GM19023 (cell line): Measurements from ENCODE around the gene GRAP2.

Source experiments
- ATAC-seq: cut with Tn5 transposase; IDR thresholded peaks from one replicate; pipeline ENCODE4 v1.9.1; 2021; ENCODE audit warnings: mild to moderate bottlenecking, moderate library complexity; ENCODE audit not compliant: unreplicated experiment

Gene GRAP2

DNA sequence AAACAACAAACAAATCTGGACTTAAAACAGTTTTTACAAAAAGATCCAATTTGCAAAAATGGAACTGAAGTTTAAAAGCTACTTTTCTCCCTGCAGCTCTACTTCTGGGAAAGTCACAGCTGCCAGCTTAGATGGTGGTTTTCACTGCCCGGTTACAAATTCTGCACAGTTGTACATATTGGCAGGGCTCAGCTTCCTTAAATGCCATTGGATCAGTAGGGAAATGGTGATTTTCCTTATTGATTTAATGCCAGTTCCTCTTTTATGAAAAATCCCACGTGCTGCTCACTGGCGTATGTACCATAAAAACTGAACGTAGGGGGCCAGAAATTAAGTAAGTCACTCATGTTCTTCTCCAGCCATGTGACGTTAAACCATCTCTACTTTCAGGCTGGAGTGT is 22.8 kb downstream of the GRAP2 start:
- no peak for ATAC-seq

DNA sequence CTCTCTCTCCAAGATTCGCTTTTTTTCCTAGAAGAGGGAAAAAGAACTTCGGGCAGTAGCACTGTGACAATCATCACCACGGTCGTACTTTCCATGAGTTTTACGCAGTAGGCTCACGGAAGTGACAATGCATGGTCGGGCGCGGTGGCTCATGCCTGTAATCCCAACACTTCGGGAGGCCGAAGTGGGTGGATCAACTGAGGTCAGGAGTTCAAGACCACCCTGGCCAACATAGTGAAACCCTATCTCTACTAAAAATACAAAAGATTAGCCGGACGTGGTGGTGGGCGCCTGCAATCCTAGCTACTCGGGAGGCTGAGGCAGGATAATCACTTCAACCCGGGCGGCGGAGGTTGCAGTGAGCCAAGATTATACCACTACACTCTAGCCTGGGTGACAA is 23.4 kb downstream of the GRAP2 start:
- ATAC-seq = no peak

DNA sequence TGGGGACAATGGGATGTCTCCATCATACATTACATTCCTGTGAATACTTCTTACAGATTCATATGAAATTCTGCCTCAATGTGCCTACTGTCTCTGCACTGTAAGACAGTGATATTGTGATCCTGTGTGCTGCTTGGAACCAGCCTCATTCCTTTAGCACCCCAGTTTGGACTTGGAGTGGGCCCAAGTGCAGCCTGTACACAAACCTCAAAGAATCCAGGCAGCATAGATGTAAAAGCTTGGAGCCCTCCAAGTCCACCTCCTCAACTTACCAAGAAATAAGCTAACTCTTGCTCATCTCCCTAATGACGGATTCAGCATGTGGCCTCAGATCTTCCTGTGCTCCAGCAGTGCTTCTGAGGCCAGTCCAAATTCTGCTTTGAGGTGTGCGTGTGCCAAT is 24.4 kb downstream of the GRAP2 start:
- ATAC-seq = no peak

DNA sequence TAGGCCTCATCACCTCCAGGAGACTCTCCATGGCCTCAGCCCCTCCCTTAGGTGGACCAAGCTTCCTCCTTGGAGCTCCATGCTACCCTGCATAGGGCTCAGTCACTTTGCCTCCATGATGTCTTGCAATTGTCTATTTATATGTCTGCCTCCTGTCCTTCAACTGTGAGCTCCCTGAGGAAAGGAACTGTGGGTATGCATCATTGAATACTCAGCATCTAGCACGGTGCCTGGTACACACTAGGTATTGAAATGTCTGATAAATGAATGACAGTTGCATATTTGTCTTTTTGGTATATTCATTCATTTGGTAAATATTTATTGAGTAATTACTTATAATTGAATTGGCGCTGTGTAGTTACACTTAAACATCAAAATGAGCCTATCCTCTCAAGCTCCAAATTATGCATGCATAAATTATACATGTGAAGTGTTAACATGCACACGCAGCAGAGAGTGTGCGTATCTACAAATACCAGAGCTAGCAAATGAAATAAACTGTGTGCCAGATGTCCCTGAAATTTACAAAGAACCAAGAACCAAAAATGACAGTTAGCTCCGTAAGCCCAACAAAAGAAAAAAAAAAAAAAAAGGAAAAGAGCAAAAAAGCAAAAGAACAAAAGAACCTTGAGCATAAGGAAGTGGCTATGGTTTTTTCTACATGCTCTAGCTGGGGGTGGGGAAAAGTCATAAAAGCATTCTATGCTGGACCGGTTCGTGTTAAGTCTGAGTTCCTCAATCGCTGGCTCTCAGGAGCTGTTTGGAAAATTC is 25.2 kb downstream of the GRAP2 start:
- ATAC-seq = no peak

DNA sequence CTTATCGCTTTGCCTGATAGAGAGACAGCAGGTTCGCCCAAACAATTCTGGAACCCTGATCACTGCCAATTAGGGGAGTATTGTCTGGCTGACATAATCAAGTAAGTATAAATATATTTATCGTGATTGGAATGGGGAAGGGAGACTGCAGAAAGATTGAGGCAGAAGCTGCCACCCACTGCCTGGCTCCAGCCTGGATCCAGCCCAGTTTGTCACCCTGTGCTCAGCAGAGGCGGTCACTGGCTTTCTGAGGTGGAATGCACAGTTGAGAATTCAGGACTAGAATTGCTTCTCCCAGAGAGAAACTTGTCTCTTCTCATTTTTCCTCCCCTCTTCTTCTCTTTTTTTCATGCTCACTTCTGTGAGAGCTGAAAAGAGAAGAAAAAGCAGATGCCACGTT is 25.9 kb downstream of the GRAP2 start:
- no peak for ATAC-seq

DNA sequence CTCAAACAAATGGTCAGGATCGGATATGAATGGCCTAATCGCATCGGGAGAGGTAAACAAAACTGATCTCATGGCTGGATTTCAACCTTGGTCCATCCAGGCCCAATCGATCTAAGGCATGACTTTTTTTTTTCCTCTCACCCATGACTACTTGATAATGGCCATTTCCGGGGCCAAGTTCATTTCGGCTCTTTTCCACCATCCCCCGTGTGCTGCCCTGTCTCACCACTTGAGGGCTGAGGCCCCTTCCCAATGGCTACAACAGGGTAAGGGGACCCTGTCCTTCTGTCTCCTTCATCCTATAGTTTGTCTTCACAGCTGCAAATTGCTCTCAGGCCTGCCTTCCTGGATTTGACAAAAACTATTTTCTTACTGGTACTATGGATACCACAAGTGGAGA is 26.7 kb downstream of the GRAP2 start:
- ATAC-seq = no peak

DNA sequence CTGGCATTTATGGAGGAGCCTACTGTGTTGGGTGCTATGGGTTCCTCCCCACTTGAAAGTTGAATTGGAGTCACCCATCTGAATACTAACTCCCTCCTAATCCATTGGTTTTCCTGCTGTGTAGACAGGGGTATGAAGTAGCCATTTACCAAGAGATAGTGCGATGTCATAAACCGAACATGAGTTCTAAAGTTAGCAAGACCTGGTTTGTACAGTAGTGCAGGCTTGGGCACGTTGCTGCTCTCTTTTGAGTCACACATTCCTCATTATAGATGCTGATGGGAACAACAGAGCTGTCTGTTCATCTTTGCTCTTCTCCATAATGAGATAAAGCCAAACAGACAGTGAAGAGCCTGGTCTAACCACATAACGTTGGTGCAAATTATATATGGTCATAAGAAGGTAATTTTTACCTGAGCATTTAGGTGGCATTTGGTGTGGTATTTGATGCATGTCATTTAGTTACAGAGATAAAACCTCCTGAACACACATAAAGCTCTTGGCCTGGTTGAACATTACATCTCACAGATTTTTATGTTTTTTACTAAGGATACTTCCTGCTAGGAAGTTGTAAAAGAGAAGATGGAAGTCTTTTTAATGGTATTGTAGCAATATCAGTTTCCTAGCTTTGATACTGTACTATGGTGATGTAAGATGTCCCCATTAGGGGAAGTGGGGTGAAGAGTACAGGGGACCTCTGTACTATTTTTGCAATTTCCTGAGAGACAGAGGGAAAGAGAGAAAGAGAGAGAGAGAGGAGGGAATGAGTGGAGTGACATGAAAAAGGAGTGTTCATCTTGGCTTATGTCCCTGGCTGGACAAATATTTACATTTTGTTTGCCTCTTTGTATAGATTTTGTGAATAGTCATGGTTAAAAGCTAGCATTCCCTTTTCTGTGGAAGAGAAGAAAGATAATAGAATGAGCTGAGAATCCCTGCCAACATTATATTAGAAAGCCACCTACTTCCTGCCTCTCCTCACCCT is 27.9 kb downstream of the GRAP2 start:
- no peak for ATAC-seq

DNA sequence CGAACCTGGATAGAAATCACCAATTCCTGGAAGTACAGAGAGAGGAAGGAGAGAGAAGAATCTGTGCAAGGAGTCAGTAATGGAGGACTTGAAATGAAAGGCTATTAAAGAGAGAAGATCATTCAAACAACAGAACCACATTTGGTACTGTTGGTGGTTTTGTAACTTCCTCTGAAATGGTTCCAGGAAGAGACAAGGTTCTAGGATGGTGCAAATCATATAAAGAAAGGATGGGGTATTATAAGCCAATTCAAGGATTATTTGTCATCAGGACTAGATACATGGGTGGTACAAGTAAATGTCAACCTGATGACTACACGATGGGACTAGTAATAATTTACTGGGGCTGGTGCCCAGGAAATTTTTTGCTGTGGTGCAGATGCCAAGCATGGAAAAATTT is 30.4 kb downstream of the GRAP2 start:
- no peak for ATAC-seq

DNA sequence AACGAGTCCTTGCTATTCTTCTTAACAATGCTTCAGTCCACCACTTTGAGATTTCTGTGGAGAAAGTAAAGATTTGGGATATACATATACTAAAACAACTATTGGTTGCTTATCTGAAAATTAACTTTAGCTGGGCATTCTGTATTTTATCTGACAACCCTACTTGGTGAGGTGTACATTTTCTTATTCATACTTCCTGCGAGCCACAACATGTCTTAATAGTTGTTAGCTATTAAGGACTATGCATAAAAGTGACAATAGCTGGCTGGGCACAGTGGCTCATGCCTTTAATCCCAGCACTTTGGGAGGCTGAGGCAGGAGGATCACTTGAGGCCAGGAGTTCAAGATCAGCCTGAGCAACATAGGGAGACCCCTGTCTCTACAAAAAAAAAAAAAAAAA is 31.3 kb downstream of the GRAP2 start:
- no peak for ATAC-seq

DNA sequence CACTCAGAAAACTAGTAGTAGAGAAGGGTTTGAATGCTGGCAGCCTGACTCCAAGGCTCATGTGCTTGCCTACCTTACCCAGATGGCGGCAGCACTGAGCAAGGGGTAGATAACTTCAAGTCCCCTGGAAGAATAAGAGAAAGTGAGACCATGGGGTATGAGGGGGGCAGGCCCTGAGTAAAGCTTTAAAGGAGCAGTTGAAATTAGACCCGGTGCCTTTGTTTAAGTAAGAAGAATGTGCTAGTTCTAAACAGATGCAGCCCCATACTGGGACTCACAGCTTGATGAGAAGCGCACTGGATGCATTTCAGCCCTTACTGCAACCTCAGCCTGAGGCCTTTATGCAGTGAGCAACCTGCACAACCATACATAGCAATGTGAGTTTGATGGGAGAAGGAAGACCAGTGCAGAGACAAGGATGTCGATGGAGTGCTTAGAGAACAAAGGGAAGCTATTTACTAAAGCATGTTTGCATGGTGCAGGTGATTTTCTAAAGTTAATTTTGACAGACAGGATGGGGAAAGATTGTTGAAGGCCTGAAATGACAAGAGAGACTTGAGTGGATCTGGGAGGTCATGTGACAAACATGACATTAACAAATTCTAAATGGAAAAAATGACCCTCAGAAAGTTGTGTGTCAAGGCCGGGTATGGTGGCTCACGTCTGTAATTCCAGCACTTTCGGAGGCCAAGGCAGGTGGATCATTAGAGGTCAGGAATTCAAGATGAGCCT is 32.2 kb downstream of the GRAP2 start:
- no peak for ATAC-seq

DNA sequence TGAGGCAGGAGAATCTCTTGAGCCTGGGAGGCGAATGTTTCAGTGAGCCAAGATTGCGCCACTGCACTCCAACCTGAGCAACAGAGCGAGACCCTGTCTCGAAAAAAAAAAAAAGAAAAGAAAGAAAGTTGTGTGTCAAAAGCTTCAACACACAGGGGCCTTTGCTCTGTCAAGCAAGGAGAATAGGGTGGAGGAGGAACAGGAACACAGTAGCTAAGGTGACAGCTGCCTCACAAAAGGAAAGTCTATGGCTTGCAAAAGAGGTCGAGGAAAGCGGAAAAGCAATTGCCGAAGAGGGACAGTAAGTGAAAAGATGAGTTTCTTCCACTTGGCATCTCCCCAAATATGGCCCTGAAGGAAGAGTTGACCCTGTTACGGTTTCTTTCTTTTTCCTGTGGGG is 32.9 kb downstream of the GRAP2 start:
- ATAC-seq = no peak

DNA sequence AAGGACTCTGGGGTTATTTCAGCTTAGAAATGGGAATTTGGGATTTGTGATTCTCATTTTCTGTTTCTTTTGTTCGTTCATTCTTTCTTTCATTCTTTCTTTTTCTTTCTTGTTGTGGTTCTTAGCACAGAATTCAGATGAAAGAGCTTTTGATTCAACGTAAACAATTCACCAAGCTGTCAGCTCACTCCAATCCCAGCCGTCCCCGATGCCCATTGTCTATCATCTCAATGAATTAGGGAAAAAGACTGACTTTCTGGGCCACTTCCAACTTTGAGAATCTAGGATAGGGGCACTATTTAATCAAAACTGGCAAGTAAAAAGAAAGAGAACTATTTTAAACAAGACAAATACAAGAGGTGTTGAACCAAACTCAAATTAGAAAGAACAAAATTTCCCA is 34.2 kb downstream of the GRAP2 start:
- no peak for ATAC-seq

DNA sequence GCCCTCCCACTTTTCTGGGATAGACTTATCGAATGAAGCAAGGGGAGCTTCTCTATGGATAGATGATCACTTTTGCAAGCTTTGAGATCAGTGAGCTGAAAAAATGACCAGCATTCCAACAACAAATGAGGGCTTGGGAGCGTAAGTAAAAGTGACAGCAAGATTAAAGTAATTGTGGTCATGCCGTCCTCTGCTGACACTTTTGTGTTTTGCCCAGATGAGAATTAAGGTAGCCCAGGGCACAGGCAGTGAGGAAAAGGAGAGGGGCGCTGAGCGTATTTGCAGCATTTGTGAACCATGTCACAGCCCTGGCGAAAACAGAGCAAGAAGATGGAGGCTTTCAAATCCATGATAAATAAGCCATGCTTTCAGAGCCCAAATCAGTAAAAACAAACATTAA is 34.7 kb downstream of the GRAP2 start:
- ATAC-seq = no peak

DNA sequence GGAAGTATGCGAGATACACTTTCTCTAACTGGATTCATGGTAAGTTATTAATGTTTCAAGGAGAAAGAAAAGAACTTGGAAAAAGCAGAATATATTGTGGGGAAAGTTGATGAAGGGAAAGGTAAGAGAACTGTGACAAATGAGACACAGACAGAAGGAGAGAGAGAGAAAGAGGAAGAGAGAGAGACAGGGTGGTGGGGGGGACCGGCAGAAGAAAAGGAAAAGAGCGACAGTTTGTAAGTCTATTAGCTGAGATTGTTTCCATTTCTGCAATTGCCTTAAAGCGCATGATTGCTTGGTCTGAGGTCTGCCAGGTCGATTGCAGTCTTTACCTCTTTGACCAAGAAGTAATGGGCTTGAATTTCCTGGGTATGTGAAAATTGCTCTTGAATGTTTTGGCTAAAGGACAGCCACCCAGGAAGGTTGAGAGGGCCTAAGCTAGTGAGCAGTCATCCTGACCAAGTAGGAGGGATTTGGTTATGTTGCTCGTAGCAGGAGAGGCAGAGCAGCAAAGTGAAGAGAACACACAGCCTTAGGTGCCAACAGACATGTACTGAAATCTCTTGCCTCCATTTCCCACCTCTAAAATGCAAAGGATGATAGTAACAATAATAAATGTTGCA is 35.8 kb downstream of the GRAP2 start:
- ATAC-seq = no peak

DNA sequence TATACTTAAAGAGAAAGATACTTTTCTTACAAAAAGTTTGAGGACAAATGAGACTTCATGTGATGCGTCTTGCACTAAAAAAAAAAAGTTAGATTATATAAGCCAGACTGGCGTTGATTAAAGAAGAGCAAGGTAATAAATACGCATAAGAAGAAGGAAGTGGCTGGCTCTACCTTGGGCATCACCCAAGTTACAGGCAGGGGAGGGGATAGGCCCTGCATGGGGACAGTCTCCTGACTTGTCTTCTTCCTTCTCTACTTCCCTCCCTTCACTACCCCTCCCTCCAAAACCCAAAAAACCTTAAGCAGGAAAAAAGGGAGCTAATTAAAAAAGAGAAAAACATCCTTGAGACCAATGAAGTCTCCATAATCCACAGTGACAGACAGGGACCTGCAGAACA is 37.0 kb downstream of the GRAP2 start:
- ATAC-seq = no peak

DNA sequence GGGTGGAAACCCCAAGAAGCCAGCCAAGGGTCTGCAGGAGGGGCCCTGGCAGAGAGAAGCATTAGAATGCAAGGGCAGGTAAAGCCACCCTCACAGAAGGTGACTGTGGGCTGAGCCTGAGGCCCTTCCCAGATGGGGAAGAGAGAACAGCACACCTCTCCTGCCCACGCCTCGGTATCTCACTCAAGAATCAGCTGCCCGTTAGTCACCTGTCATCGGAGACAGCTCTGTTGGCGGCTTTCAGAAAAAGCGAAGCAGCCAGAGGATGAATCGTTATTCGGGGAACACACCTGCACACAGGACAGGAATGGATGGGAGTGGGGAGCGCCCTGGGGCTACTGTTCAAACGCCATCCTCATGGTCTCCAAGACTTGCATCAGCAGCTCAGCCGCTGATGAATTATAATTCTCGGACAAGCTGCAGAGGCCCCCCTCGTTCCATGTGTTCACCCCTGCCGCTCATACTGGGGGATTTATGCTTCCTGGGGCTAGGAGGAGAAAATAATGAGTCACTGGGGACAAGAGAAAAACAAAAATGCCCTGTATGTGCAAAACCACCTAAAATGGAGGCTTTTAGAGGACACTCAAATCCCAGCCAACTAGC is 37.7 kb downstream of the GRAP2 start:
- no peak for ATAC-seq

DNA sequence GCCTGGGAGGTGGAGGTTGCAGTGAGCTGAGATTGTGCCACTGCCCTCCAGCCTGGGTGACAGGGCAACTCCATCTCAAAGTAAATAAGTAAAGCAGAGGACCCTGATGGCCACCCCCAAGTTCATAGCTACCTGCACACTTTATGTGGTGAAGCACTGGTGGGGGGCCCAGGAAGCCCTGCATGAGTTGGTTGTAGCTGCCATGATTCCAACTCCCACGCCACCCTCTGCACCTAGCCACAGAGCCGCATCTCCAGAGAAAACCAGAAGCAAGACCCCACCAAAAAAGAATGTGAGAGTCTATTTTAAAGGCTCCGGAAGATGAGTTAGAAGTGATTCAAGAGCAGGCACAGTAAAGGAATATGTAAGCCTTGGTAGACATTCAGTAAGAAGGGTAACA is 38.9 kb downstream of the GRAP2 start:
- ATAC-seq = no peak

DNA sequence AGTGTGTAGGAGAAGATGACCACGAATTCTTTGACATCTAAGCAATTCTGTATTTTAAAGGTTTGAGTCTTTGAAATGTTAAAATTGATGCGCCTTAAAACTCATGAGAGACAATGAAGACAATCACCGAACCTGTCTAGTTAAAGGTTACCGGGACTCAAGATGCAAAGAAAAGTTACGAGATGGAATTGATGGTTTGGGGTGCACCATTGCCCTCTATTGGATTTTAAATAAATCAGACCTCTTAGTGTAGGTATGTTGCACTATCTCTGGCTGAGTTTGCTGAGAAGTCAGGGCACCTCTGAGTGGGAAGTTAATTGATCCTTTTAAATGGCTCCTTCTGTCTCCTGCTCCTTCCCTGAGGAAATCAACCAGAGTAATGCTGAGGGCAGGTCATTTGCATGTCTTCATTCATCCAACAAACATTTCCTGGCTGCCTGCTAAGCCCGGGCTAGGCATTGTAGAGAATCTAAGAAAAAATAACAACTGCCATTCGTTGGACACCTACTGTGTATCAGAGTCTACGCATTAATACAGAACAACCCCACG is 39.9 kb downstream of the GRAP2 start:
- ATAC-seq = no peak

DNA sequence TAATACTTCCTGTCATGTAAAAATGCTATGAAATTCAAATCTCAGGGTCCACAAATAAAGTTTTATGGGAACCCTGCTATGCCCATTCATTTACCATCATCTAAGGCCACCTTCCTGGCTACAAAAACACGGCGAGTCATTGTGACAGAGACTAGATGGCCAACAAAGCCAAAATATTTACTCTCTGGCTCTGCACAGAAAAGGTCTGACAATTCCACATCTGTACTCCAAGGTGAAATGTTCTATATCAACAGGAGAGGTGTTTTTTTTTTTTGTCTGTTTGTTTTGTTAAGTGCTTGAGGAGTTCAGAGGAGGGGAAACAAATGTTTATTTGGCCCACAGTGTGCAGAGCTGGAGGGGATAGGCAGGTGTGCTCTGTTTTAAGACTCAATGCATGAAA is 40.7 kb downstream of the GRAP2 start:
- ATAC-seq = no peak
